Tracheal epithelial cell (primary cell): ENCODE results near the gene RBM33. TPM values are rescaled to one million over a fixed set of nuclear protein-coding genes. Genes with fewer than 3 reads are reported as not detected.

Source experiments
- total RNA-seq: library from RNA; depleted of rRNA; stranded (reverse); fragments of >200 nt; gene quantifications from 2 replicates; pipeline ENCODE4 v1.2.1, GENCODE V29; 2014

Gene RBM33, protein sequence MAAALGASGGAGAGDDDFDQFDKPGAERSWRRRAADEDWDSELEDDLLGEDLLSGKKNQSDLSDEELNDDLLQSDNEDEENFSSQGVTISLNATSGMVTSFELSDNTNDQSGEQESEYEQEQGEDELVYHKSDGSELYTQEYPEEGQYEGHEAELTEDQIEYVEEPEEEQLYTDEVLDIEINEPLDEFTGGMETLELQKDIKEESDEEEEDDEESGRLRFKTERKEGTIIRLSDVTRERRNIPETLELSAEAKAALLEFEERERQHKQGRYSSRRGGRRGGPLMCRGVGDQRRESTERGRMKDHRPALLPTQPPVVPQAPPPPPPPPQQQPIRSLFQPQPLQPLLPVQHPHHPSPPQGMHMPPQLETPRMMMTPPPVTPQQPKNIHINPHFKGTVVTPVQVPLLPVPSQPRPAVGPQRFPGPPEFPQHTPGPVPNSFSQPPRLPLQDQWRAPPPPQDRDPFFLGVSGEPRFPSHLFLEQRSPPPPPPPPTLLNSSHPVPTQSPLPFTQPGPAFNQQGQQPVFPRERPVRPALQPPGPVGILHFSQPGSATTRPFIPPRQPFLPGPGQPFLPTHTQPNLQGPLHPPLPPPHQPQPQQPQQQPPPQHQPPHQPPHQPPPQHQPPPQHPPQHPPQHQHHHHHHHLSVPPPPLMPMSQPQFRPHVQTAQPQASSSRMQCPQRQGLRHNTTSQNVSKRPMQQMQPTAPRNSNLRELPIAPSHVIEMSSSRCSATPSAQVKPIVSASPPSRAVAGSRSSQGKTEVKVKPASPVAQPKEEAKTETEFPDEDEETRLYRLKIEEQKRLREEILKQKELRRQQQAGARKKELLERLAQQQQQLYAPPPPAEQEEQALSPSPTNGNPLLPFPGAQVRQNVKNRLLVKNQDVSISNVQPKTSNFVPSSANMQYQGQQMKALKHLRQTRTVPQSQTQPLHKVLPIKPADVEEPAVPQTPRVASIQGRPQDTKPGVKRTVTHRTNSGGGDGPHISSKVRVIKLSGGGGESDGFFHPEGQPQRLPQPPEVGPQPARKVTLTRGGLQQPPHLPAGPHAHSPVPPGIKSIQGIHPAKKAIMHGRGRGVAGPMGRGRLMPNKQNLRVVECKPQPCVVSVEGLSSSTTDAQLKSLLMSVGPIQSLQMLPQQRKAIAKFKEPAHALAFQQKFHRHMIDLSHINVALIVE
- total RNA-seq = 11.1 and 20.7 TPM in 2 replicates

DNA sequence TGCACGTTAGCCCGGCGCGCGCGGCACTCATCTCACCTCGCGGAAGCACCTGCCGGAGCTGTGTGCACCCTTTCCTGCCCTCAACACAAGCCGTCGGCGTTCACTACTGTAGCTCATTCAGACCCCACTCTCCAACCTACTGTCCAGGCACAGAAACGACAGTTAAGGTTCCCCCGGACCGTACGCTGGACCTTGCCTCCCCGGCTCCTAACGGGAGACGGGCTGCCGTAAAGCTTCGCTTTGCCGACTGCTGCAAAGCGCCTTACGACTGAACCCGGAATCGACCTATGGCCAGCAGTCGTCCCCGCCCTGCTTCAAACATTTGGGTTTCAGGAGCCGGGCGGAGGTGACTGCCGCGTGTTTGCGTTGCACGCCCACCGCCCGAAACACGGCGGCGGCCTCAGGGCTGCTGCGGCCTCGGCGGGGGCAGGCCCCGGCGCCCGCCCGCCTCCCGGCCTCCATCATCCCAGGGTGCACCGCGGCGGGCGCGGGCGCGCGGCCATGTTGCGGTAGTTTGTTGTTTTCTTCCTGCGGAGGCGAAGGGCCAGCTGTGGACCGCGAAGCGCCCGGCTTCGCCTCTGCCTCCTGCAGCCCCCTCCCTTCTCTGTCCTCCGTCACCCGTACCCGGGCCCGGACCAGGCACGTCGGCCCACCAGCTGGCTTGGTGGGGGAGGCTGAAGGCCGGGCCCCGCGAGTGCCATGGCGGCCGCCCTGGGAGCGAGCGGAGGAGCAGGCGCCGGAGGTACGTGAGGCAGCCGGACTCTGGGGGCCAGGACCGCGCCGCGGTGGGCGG, at the start of gene RBM33:
RBM33 (plus strand) TSS at position 484 of the 793 bp plus-strand sequence; CDS start at position 700, 216 bp downstream.

DNA sequence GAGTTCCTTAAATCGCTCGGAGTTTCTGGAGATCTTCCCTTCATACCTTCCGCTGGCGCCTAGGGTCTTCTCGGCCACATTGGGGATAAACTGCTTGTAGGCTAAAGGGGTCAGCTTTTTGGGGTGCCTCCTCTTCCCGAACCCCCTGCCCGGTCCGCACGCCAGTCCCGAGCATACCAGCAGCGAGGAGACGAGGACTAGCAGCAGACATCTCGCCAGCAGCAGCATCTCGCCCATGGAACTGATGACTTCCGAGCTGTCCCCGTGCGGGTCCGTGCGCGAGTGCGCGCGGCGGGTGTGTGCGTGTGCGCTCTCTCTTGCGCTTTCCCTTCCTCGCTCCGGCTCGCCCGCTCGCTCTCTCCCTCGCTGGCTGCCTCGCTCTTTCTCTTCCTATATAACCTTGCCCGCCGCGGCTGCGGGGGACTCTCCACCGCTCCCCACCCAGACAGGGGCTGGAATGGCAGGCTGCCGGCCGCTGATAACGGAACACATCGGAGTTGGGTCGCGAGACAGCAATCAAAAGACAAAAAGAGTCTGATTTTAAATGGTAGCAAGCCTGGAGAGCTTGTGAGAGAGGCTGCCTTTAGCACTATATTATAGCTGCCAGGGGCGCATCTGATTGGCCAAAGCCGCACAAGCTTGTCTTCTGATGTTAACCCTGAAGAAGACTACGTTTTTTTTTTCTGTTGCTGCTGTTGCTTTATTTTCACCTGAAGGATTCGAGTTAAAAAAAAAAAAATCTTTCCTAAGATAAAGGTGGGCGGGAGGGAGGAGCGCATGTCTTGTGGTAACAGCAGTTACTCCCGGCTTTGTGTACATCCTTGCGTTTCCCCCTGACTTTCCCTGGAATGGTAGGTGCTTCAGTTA, 167.7 kb downstream of the RBM33 start, which contains the start of gene SHH:
SHH (minus strand) TSS at position 569 of the 867 bp plus-strand sequence; CDS start at position 228, 341 bp downstream.

Other genes starting within 250 kb of the RBM33 start
- gene EN2, start 186.5 kb upstream of the RBM33 start, total RNA-seq = not detected in 2 replicates
- gene CNPY1, start 98.1 kb upstream of the RBM33 start, total RNA-seq = not detected in 2 replicates
- 0.21 and 0.72 TPM in 2 replicates for gene SHH, start 167.8 kb downstream of the RBM33 start, total RNA-seq